Measurements from ENCODE around the gene CCNF.
"Not testable (repeated sequence)": the region's sequence is repeated elsewhere in the genome, so short reads cannot be mapped to it uniquely, and the experiment has no call there.

CCNF gene

GRCh38 chr16:2437032-2437790, 8.0 kb downstream of the CCNF start:
- no peak for TF ChIP-seq CTCF (IDR thresholded peaks at IDR 0.05)
- no peak overlapping the region for H3K27ac ChIP-seq
- no peak for DNase-seq (ENCODE audit: low spot score)
- H3K4me3 ChIP-seq = no peak overlapping the region

- Histone ChIP-seq H3K4me3 (no peak overlapping the region), H3K27ac (no peak overlapping the region)
- DNase-seq (ENCODE audit: low spot score) = no peak
- no peak for TF ChIP-seq CTCF (IDR thresholded peaks at IDR 0.05)
Observed at GRCh38 chr16:2438121-2438520, 8.9 kb downstream of the CCNF start.

GRCh38 chr16:2439598-2439997, 10.4 kb downstream of the CCNF start:
- Histone ChIP-seq H3K27ac (no peak overlapping the region), H3K4me3 (no peak overlapping the region)
- no peak for DNase-seq (ENCODE audit: low spot score)
- TF ChIP-seq CTCF (IDR thresholded peaks at IDR 0.05) = no peak

GRCh38 chr16:2441143-2441804, 12.0 kb downstream of the CCNF start:
- H3K27ac ChIP-seq; DNase-seq (ENCODE audit: low spot score); H3K4me3 ChIP-seq: not testable (repeated sequence)

GRCh38 chr16:2443555-2443954, 14.3 kb downstream of the CCNF start:
- TF ChIP-seq CTCF (IDR thresholded peaks at IDR 0.05) = no peak

GRCh38 chr16:2447920-2448583, 18.8 kb downstream of the CCNF start:
- Histone ChIP-seq H3K4me3 (no peak overlapping the region), H3K27ac (no peak overlapping the region)
- no peak for TF ChIP-seq CTCF (IDR thresholded peaks at IDR 0.05)
- no peak for DNase-seq (ENCODE audit: low spot score)

More at GRCh38 chr16:2443555-2443954, 14.3 kb downstream of the CCNF start:
- Histone ChIP-seq H3K27ac (no peak overlapping the region), H3K4me3 (no peak overlapping the region)
- no peak for DNase-seq (ENCODE audit: low spot score)

GRCh38 chr16:2449118-2449517, 19.9 kb downstream of the CCNF start:
- H3K4me3 ChIP-seq = no peak overlapping the region
- TF ChIP-seq CTCF (IDR thresholded peaks at IDR 0.05) = no peak
- no peak for DNase-seq (ENCODE audit: low spot score)
- no peak overlapping the region for H3K27ac ChIP-seq

Data from coronary artery (tissue), 2 donors.